Cardiac fibroblast (primary cell): ENCODE measurements around the gene FMOD.

Experiments
- DNase-seq, 2 donors: peaks; one replicate each; pipeline versions ENCODE4 v3.0.0 to v3.0.0-alpha.2; 2010; ENCODE audit warnings: low read depth in 2 of 2
- H3K4me3 ChIP-seq, 2 donors: replicated peaks in 1 of 2; 1 replicate in 1 of 2; 2 replicates in 1 of 2; pipeline ENCODE4 v1.5.1; 2011; ENCODE audit warnings: low read depth in 2 of 2, low read length in 2 of 2, mild to moderate bottlenecking in 2 of 2, moderate library complexity in 1 of 2
- TF ChIP-seq, protein P1 (sequence below): IDR thresholded peaks from one replicate; pipeline ENCODE4 v1.5.1; 2011; ENCODE audit warnings: low read depth, mild to moderate bottlenecking, low read length, inconsistent platforms

FMOD gene

DNA sequence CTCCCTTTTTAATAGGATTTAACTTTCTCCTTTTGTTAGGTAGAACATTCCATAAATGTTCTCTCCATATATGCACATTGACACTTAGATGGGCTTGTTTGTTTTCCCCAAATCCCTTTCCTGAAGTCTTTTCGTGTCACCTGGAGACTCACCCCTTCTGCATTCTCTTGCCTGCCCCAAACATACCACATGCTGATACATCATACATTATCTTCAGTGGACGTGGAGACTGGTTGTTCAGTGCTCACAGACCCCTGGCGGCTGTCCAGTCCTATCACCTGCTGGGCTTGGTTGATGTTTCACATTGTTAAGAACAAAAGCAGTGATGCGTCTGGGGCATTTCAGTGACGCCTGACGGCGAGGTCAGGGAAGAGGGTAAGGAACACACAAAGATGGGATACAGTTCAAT, 22.2 kb downstream of the FMOD start:
- TF ChIP-seq, protein P1, sequence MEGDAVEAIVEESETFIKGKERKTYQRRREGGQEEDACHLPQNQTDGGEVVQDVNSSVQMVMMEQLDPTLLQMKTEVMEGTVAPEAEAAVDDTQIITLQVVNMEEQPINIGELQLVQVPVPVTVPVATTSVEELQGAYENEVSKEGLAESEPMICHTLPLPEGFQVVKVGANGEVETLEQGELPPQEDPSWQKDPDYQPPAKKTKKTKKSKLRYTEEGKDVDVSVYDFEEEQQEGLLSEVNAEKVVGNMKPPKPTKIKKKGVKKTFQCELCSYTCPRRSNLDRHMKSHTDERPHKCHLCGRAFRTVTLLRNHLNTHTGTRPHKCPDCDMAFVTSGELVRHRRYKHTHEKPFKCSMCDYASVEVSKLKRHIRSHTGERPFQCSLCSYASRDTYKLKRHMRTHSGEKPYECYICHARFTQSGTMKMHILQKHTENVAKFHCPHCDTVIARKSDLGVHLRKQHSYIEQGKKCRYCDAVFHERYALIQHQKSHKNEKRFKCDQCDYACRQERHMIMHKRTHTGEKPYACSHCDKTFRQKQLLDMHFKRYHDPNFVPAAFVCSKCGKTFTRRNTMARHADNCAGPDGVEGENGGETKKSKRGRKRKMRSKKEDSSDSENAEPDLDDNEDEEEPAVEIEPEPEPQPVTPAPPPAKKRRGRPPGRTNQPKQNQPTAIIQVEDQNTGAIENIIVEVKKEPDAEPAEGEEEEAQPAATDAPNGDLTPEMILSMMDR, result no peak
- no peak overlapping the region for H3K4me3 ChIP-seq
- peak in 1 of 2 donors; percentile 32 for DNase-seq

DNA sequence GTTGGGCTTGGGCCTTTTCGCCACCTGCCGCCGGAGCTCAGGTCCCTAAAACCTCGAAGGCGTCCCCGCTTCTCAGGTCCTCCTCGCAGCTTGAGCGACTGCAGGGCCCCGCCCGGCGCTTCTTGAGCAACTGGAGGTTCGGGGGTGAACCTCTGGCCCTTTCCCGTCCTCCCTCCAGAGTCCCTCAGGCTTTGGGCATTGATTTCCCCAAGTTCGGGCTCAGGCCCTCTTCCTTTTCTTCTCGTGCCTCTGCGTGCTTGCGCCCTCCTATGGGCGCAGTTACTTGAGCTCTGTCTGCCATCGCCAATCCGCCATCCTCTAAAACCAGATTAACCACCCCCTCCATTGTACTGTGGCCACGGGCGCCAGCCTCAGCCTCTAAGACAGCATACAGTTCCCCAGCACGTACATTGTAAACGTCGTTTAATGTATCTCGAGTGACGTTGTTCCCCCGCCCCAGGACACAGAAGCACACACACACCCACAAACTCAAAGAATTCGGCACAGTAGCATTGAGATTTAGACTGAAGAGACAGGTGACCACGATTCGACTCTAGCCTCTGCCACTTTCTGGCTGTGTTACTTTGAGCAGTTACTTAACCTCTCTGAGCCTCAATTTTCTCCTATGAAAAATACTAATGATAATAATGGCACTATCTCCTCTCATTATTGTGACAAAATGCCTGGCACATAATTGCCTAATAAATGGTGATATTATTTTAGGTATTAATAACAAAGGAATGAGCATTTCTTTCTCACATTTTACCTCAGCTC, 23.1 kb downstream of the FMOD start:
- DNase-seq, result peak; percentile 58 to 68
- TF ChIP-seq, protein P1, result peak; percentile 37
- peak overlapping the region; percentile 47 to 50 for H3K4me3 ChIP-seq

DNA sequence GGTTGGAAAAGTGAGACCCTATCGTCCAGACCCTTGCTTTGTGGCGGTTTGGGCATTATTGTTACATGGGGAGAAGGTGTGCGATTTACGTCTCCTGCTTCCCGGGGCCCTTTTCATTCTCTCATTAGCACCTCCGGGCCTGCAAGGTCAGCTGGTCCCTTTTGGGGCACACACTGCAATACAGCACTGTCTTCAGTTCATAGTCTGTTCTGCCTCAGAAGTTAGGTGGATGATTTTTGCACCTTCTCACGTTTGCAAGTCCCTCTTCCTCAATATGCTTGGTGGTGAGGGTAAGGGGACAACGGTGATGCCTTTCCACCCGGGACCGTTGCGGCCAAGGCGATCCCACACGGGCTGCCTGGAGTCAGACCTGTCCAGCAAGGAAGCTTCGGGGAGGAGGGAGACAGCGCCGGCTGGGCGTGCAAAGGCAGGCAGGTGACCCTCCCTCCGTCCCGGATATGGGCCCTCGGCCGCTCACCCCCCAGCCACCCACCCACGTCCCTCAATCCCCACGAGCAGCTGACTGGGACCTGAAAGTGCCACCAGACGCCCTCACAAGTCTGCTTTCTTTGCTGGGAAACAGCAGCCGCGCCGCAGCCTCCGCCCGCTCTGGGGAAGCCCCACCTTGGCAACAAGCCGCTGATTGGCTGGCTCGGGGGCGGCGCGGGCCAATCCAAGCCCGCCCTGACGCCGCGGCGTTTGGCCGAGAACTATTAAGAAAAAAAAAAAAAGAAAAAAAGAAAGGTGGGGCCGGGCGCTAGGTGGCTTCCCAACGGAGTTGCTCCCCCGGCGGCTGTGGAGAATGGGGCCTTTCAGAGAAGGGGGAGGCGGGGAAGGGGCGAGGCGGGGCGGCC, 23.9 kb downstream of the FMOD start:
- H3K4me3 ChIP-seq, result peak overlapping the region; percentile 47 to 58
- TF ChIP-seq, protein P1, result no peak
- peak; percentile 86 to 90 for DNase-seq

DNA sequence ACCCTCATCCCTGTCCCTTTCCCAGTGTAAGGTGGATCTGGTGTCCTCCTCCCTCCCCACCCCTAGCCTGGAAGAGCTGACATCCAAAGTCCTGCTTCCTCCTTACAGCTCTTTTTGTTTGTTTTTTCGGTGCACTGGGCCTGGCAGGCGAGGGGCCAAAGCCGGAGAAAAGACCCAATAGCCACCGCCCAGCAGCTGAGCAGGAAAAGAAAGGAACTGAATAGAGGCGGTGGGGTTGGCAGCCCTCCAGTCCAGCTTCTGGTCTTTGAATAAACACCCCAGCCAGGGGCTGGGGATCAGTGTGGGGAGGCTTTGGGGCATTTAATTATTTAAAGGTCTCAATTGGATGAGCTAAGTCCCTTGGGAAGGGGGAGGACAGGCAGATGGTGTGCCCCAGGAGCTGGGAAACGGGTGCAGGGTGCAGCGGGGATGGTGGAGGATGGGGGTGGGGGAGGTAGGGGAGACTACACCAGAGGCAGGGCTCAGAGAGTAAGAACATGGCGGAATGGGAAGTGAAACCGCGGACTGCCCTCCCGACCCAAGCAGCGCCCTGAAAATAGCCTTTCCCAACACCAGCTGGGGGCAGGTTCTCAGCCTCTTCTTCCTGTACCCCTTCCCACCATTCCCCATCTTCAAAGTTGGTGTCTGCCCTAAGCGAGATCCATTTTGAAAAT, 25.4 kb downstream of the FMOD start:
- TF ChIP-seq, protein P1, result no peak
- no peak overlapping the region for H3K4me3 ChIP-seq
- DNase-seq, result peak in 1 of 2 donors; percentile 28

DNA sequence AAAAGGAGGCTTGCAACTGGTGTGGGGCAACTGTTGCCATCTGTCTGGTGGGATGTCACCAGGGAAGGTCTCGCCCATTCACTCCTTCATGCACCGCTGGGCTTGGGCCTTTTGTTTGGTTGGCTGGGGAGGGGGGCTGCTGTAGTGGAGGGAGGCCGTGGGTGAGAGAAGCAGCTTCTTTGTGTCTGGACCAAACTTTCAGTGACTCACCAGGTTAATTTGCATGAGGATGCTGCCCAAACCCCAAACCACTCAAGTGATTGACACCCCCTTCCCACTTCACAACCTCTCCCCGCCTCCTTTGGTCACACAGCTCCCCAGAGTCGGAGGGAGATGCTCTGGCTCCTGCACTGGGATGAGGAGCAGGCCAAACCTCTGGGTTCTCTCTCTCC, 25.9 kb downstream of the FMOD start:
- H3K4me3 ChIP-seq, result no peak overlapping the region
- peak in 1 of 2 donors; percentile 15 for DNase-seq

More for the DNA sequence above, 25.9 kb downstream of the FMOD start:
- TF ChIP-seq, protein P1, result no peak
